Activated CD4-positive, alpha-beta T cell treated with anti-CD3 and anti-CD28 coated beads, Interleukin-2, amount 50 U/mL, for 48 hours (primary cell): Measurements from ENCODE around the gene CHCHD3.
"Not testable (repeated sequence)": the region's sequence is repeated elsewhere in the genome, so short reads cannot be mapped to it uniquely, and the experiment has no call there.

Experiments
- DNase-seq, 2 experiments: peaks; one replicate each; pipeline ENCODE4 v3.0.0-alpha.2; 2020

Gene CHCHD3

DNA sequence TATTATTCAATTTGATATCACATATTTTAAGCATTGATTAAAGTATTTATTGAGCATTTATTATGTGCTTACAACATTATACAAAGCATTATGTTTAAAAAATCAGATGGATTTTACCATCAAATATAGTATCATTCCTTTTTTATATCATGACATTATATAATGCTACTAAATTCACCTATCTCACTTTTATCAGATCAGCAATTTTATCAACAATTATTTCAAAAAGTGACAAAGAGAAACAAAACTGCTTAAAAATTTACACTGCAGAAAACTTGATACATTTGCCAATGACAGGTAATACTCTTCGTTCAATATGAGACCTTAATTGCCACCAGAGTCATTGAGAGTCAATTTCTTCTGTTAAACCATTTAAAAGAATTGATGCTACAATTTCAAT is 82.0 kb downstream of the CHCHD3 start:
- no peak for DNase-seq

DNA sequence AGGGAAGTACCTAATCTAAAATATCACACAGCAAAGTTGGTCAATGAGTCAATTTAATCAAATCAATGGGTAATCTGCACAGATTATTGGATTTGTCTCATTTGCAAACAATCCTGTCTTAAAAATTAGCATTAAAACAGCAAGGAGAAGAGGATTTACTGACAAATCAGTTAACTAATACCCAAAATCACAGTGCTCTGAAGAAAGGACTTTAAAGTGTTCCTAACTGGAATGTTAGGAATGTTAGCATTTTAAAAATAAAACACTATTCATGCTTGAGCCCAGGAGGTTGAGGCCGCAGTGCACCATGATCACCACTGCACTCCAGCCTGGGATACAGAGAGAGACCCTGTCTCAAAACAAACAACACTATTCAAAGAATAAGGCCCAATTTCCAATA is 83.1 kb downstream of the CHCHD3 start:
- DNase-seq, result no peak

DNA sequence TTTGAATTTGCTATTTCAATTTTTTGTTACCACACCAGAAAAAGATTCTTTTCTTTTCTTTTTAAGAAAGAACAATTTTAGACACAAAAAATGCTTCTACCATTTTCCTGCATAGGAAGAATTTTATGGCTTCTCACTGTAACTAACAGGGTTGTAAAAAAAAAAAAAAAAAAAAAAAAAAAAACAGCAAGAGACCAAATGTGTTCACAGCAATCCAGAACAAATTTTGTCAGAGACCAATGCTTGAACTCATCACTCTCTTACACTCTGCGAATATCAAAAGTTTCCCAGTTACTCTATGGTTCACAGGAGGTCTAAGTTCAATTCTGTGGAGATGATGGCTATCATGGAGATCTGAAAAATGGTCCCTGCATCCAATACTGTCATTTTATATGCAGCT is 84.4 kb downstream of the CHCHD3 start:
- no peak for DNase-seq

DNA sequence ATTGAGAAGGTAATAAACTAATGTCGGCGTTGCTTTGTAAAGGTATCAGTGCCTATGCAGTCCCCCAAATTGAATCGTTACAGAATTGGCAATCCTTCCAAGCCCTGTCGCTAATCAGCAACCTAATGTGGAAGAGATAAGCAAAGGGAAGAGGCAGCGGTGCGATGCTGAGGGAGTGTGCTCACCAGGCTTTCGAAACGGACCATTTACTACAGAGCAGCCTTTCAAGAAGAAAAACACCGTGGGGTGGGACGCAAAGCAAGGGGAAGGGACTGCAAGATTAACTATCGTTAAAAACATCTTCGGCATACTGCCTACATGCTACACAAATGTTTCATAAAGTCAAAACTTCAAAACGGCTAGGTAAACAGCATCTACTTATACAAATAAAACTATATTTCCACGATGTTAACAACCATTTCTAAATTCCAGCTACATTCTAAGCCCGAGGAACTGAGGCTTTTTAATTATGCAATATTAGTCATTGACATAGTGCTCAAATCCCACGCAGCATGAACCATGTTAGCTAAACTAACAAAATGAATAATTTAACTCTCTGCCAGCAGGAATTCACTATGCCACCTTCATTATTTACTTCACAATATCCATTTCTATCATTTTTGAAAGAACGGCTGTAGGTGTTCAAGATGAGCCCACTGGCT is 85.2 kb downstream of the CHCHD3 start:
- DNase-seq, result no peak

DNA sequence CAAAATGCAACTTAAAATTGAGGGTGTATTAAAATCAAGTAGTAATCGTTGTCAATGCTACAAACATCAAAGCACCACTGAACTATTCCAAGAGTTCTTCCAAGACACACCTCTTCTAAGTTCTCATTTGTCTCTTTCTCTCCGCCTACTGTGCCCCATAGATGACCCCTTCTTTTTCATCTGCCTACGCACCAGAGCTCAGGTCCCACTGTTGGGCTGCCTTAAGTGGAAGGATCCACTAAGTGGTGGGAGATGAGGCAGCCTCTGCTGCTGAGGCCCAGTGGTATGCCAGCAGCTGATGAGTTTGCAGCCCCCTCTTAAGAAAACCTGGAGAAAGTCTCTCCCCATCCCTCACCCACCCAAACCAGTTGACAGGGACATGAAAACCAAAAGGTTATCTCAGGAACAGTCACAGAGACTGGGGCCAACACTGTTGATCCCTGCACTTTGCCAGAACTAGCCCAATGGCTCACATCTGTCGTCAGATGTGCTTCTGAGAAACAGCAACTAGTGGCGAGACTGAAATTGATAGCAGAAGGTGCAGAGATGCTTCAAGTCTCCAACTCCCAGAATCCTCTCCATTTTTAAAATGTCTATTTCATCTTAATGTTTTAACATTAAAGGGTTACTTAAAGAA is 88.4 kb downstream of the CHCHD3 start:
- DNase-seq, result no peak

DNA sequence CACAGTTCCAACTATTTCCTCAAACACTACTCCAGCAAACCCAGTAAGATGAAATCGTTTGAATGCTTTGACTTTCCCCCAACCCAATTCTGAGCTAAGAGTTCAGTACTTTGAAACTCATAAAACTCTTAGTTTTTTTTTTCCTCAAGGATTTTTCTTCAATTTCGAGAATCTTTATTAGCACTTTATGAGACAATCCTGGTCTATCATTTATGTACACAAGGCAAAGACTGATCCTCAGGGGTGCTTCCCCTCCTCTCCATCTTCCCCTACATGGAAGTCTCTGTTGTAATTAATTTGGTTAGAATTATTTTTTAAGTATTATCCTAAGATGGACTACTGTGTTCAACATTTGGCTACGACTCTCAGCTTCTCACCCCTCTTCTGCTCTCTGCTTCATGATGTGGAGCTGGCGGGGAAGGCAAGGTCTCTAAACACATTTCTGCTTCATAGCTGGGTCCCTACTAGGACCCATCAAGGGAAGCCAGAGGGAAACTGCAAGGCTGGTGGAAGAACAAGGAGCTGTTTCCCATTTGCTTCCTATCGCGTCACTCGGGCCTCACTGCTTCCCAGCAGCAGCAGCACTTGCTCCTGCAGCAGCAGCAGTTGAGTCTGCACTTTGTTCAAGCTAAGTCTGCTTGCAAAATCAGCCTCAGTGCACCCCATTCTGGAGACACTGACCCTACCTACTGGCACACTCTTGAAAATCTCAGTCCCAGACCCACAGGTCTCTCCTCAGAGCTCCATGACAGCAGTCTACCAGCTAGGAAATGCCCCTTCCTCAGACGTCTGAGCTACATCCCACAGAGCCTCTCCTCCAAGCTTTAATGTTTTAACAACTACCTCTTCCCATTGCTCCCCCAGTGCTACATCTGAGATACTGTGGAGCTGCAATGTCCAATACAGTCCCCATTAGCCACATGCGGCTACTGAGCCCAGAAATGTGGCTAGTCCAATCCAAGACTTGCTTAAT is 90.0 kb downstream of the CHCHD3 start:
- DNase-seq, result no peak

DNA sequence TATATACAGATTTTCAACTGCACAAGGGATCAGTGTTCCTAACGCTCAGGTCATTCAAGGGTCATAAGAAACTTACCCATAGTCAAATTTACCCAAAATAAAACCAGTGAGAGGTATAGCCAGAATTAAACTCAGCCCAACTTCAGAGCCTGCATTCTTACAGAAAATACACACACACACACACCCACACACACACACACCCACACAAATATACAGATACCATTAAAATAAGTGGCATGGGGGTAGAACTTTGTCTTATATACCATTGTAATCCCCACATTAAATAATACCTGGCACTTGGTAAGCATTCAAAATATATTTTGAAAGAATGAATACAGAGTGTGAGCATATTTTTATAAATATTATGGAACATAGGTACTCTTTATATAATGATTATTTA is 93.8 kb downstream of the CHCHD3 start:
- no peak for DNase-seq

DNA sequence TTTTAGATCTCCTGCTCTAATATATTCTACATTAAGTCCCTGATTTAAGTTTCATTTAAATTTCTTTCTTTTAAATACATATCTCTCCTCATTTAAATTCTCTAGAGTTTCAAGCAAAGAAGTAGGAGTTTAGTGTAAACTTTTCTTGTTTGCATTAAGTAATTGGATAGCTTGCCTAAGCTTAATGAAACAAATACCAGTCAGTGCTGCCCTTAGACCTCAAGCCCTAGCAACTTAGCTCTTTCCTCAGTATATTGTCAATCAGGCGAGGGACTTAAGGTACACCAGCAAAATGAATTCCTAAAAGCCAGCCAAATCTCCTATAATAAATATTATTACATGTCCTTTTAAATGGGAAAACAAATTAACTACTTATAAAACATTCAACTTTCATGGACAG is 101.5 kb downstream of the CHCHD3 start:
- no peak for DNase-seq

DNA sequence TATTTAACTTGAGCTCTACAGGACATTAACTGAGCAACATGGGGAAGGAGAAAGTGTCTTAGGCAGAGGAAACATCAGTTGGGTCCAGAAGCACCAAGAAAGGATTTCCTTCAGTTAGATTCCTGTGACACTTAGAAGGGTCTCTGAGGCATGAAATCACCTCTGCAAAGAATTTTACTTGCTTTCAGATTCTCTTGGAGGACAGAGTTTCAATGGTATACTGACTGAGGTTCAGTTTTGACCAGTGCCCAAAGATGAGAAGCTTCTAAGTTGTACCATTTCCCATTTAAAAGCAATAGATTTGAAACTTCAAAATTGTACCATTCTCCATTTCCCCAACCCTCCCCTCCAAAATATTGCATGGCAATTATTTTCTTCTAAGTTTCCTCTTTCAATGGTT is 102.4 kb downstream of the CHCHD3 start:
- DNase-seq, result no peak

DNA sequence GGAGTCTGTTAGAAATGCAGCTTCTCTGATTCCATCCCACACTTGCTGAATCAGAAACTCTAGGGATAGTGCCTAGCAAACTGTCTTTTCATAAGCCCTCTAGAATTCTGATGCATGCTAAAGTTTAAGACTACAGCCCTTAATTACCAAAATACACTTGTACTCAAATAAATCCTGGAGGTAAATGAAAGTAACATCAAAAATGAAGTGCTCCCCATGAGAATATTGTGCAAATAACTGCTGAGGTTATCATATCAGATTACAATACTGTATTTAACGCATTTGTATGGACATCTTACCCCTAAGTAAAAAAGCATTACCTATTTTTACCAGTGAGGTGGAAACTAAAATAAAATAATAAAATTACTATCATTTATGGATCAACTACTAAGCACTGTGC is 104.7 kb downstream of the CHCHD3 start:
- no peak for DNase-seq

DNA sequence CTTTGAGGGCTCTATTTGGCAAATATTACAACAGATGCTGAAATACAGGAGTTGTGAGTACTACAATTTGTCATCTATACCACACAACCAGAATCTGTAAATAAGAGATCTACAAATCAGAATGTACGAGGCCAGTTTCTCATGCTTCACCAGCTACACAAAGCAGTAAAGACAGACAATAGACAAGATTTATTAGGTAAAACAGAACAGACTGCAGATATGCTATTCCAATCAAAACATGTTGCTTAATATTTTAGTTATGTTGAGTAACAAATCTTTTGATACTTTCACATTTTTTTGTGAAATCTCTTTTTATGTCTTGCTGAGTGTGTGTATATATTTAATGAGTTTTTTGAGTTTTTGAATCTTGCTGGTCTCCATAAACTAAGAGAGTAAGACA is 109.1 kb downstream of the CHCHD3 start:
- DNase-seq, result no peak

DNA sequence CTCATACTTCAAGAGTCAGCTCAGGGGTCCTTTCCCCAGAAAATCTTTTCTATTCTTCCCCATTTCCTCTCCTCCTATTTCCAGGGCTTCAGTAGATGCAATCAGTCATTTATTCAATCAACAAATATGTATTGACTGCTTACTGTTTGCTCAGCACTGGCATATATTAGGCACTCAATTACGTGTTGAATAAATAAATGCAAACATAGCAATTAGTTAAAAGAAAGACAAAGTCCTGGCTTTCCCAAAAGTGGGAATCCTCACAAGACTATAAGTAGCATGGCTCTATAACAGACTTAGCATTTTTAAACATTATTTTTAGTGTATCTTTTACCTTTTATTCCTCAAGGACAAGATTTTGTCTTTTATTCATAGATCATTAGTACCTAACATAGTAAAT is 111.6 kb downstream of the CHCHD3 start:
- DNase-seq, result no peak

DNA sequence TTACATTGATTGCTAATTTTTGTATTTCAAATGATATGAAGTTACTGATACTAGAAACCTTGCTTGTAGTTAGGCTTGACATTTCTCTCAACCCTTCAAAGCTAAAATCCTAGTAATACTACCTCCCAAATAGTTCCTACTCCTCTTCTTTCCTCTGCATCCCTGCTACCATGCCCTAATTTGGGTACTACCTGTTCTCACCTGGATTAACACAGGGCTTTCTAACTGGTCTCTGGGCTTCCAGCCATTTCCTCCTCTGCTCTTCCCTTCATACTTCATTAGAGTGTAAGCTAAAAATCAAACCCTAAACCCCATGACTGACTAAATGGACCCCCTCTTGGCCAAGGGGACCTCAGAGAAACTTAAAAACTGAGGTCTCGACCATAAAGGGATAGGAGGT is 112.4 kb downstream of the CHCHD3 start:
- no peak for DNase-seq

DNA sequence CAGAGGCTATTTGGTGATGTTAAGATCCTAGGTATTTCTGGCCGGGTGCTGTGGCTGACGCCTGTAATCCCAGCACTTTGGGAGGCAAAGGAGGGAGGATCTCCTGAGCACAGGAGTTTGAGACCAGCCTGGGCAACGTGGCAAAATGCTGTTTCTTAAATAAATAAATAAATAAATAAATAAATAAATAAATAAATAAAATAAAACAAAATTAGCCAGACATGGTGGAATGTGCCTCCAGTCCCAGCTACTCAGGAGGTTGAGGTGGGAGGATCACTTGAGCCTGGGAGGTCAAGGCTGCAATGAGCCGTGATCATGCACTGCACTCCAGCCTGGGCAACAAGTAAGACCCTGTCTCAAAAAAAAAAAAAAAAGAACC is 114.4 kb downstream of the CHCHD3 start:
- not testable (repeated sequence) for DNase-seq

DNA sequence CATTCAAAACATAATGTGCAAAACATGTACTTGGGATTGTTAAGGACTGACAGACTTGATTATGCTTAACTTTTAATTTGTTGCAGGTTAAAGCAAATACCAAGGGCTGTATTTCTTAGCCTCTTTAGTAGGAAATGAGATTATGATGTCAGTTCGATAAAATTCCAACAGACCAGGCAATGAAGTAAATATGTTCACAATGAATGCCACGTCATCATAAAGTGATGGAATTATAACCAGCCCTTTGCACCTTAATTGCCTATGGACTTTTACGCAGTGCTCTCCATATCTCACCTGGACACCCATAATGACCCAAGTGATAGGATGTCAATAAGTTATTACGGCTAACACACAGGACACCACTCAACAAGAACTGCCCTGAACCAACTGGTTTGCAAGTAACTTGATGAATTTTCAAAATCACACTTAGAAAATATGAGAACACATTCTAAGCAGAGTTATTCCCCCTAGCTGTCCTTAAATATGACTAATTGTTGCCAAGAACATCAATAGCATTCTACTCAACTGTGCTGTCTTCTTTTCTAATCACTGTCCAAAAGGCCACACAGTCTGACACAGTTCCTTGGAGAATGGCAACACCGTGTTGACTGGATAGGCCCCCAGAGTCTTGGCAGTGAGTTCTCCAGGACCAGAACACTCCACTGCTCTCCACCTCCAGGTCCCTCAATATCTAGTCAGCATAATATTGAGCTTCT is 115.0 kb downstream of the CHCHD3 start:
- no peak for DNase-seq

DNA sequence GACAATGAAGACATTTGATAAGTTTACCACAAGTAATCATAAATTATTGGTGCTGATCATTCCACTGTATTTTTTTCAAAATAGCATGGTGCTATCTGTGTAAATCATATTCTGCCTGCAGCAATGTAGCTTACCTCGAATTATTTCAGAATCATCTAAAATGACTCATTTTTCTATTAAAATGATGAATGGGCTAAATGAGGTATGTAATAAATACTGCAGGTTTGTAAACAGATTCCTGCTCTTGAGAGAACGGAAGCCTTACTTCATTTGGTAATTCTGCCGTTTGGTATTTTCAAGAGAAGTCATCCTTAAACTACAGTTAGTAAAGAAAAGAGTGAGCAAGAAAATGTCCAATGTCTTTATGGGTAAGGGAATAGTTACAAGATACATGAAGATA is 115.9 kb downstream of the CHCHD3 start:
- no peak for DNase-seq

DNA sequence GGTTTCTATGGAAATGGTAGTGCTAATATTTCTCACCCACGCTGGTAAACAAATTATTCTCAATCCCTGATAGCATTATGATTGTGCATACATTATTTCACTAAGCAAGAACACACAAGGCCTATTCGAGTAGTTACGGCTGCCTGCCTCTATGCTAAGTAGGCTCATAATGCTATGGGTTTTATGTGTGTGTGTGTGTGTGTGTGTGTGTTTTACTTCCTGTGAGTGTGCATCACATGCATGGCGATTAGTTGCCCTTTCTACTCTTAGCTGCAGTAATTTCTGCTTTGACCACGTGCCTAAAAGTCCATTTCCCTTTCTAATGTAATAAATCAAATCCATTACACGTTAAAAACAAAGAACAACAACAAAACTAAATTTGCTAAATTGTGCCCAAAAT is 117.0 kb downstream of the CHCHD3 start:
- no peak for DNase-seq

DNA sequence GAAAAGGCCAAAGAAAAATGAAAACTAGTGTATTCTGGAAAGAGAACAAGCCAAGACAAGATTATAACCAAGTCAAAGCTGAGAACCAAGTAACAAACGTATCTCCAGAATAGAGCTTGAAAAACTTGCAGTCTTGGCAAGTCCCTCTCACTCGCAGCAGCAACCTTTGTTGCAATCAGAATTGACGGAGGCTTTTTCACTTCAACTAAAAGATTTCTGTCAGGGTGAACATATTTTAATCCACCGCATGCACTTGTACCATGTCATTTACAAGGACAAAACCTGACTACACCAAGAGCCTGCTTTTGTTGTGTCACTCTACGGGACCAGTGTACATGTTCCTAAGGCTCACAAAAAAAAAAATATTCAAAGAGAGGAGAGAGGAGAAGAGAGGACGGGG is 122.0 kb downstream of the CHCHD3 start:
- DNase-seq, result no peak

DNA sequence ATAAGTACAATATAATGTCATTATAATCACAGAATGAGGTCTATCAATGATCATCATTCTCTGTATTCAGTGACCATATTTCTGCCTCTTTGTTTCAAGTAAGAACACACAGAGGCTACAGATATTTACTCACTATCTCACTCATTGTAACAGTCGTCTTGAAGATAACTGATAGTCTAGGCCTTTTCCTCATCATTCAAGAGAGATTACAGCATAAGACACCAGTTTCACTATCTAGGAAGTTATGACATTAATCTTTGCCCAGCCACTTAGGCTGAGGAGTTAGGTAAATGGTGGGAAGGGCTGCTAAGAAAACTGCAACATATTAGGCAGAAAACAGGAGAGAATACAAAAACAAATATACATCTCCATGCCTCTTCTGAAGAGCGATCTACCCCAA is 125.3 kb downstream of the CHCHD3 start:
- DNase-seq, result no peak

DNA sequence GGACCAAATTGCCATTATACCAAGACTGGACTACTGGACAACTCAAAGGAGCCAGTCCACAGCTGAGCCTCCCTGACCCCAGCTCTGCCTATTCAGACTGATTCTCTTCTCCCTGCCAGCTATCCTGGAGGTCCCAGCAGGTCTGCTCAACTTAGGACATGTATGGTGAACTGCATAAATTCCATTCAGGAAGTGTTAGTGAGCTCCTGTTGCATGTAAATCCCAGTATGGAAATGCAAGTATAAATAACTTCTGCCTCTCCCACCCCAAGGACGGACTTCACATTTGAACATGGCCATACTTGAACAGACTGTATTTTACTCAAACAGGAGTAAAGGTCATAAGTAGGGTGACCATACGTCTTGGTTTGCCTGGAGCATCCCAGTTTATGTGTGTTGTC is 128.4 kb downstream of the CHCHD3 start:
- no peak for DNase-seq

DNA sequence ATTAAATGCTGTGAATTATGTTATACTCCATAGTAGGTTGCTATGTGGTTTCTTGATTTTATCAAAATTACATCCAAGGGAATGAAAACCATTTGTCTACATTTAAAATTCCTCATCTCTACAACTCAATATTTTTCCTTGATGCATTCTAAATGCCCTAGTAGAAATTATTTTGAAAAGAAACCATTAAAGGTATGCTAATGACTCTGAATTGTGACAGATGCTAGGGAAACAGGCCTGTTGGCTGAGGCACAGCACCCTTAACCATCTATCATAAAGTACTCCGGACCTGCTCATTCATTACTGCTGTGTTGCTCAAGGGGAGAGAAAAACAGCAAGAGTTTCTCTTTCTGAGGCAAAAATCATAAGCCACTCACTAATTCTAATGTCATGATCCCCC is 131.2 kb downstream of the CHCHD3 start:
- no peak for DNase-seq

DNA sequence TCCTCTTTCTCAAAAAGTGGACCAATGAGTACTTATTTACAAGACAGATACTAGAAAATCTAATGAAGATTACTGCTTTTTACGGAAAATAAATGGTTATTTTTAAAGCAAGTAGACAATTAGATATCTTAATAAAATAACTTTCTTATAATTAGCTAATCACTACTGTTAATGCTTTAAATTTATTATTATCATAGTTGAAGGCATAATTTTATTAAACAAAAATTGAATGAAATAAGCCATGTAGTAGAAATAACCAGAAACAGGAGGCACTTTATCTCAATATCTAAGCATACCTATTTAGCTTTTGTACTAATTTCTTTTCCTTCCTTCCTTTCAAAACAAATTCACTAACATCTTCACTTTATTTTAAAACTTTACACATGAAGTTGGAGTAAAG is 134.9 kb downstream of the CHCHD3 start:
- no peak for DNase-seq

DNA sequence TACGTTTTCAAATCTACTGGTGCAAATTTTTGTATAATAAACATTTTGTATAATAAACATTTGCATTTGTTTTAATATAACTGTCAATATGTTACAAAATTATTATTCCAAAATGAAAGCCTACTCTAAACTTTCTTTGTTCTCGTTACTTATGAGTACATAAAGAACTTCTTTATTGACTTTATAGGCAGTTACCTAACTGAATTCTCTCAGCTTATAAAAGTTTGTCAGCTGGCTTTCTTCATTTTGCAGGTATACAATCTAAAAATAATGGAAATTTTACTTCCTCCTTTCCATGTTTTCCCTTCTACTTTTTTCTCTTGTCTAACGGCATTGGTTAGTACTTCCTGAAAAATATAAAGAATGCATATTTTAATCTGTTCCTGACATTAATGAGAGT is 137.1 kb downstream of the CHCHD3 start:
- no peak for DNase-seq
